AG09319 (cell line): Measurements from ENCODE around the gene SUSD4.

Source experiments
- DNase-seq: peaks from one replicate; pipeline ENCODE4 v3.0.0-alpha.2; 2010; ENCODE audit warnings: low read depth; ENCODE audit errors: extremely low read depth
- TF ChIP-seq, protein P1 (sequence below): IDR thresholded peaks from 2 replicates; pipeline ENCODE4 v1.5.1; 2011; ENCODE audit warnings: low read depth, mild to moderate bottlenecking, inconsistent platforms, low read length, moderate library complexity

The SUSD4 gene

GRCh38 chr1:223273511-223273910 is 90.5 kb downstream of the SUSD4 start:
- DNase-seq: no peak
- TF ChIP-seq, protein P1, sequence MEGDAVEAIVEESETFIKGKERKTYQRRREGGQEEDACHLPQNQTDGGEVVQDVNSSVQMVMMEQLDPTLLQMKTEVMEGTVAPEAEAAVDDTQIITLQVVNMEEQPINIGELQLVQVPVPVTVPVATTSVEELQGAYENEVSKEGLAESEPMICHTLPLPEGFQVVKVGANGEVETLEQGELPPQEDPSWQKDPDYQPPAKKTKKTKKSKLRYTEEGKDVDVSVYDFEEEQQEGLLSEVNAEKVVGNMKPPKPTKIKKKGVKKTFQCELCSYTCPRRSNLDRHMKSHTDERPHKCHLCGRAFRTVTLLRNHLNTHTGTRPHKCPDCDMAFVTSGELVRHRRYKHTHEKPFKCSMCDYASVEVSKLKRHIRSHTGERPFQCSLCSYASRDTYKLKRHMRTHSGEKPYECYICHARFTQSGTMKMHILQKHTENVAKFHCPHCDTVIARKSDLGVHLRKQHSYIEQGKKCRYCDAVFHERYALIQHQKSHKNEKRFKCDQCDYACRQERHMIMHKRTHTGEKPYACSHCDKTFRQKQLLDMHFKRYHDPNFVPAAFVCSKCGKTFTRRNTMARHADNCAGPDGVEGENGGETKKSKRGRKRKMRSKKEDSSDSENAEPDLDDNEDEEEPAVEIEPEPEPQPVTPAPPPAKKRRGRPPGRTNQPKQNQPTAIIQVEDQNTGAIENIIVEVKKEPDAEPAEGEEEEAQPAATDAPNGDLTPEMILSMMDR: no peak

DNA sequence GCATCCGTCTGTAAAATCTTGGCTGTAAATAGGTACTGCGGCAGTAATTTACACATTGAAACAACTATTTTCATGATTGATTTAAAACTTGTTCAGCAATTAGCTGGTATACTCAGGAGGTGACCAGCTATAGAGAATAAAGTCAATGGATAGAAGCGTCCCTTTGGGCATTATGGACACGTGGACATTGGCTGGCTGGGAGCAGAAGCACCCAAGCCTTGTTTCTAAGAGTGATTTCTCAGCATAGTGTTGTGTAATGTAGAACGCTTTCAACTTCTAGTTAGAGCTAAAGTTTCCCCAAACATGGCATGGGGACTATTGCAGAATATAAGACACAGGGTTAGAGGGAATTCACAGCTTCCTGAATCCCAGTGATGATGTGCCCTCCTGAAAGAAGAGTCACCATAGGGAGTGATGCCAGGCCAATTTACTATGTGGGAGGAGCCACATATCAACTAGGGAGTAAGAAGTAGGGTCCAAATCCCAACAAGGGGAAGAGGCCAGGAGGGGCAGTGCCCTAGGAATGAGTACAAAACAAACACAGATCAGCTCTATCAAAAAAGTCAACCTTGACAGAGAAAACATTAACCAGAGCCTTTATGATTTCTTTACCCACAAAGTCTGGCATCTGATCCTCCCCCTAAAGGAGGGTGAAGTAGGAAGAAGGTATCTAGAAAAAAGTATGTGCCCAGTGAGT is 92.7 kb downstream of the SUSD4 start:
- no peak for DNase-seq
- TF ChIP-seq, protein P1: no peak

DNA sequence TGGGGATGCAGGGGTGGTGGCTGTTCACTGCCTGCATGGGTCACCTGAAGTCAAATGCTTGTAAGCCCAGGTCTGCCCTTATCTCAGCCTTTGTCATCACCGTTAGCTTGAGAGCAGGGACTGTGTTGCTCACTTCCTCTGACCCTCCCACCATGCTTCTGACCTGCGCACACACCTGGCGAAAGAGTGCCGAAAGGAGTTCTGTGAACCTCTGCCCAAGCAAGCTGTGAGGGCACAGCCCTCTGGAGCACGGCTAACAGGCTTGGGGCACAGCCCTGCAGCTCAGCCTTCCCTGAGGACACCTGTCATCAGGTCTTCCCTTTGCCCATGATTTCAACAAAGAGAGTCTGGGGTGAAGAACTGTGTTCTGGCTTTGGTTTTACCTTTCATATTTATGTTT is 93.8 kb downstream of the SUSD4 start:
- TF ChIP-seq, protein P1: no peak
- no peak for DNase-seq

- TF ChIP-seq, protein P1: no peak
- DNase-seq: no peak
Measured at GRCh38 chr1:223269006-223269405, 95.0 kb downstream of the SUSD4 start.

GRCh38 chr1:223266632-223267172 is 97.3 kb downstream of the SUSD4 start:
- no peak for DNase-seq
- TF ChIP-seq, protein P1: no peak

DNA sequence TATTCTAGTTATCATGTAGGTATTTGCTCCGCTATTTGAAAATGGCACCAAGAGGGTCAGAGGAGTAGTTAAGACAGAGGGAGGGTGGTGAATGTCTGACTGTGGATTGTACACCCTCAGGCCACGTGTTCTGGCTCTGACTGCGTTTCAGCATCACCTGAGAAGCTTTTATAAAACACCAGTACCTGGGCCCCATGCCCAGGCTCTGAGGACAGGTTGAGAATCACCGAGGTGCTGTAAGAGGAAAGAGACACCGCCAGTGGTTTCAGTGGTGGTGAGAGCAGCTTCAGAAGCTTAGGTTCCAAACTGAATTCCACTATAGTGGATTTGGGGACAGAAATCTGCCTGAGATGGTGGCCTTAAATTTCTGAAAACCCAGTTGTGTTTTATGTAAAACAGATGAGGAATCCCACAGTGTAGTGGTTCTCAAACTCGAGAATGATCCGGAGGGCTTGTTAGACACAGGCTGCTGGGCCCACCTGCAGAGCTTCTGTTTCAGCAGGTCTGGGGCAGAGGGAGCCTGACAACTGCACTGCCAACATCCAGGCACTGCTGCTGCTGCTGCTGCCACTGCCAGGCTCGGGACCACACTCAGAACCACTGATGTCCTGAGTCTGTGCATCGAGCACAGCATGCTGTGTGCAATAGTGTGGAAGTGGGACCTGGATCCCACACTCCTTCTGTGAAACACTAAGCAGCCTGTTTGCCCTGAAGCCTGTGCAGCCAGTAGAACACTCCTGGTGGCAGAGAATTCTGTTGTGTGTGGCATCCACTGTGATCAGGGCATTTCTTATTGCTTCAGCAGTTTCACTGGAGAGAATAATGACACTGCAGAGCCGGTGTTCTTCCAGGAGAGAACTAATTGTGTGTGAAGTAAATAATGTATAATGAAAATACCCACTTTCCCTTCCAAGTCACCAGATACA is 98.7 kb downstream of the SUSD4 start:
- DNase-seq: no peak
- TF ChIP-seq, protein P1: no peak

GRCh38 chr1:223264529-223264928 is 99.4 kb downstream of the SUSD4 start:
- no peak for DNase-seq
- TF ChIP-seq, protein P1: no peak
